IMR-90 (cell line): ENCODE data around the gene SBSN. TPM values are rescaled to one million over a fixed set of nuclear protein-coding genes. Genes with fewer than 3 reads are reported as not detected.

Source experiments
- ATAC-seq: fragments of 200-7000 bp; cut with Tn5 transposase; 2 replicates; pipeline ENCODE4 v1.9.1; 2020; ENCODE audit warnings: low read depth, mild to moderate bottlenecking, moderate library complexity
- BruUV-seq: library from RNA; stranded (reverse); fragments of 400-500 nt; replicated peaks from 2 replicates; lab custom pipeline; 2021; lab: Mats Ljungman, UMichigan
- CTCF ChIA-PET: fragments of 300-600 bp; formaldehyde crosslinking; extraction: SDS; loops from one replicate; lab custom pipeline; 2021; ENCODE audit warnings: antibody characterized with exemption; lab: Yijun Ruan, JAX
- POLR2A ChIA-PET: fragments of 300-600 bp; sonication (Branson Sonifier 250); formaldehyde crosslinking; loops from one replicate; lab custom pipeline; 2022; ENCODE audit warnings: antibody characterized with exemption; ENCODE audit not compliant: unreplicated experiment; lab: Charles Lee
- DNase-seq: peaks from one replicate; pipeline ENCODE4 v3.0.0; 2013
- H2AFZ ChIP-seq: replicated peaks from 2 replicates; pipeline ENCODE3; 2013; ENCODE audit warnings: low read length, mild to moderate bottlenecking; ENCODE audit not compliant: poor library complexity
- H2AK5ac ChIP-seq: 2 replicates; pipeline ENCODE4 v1.6.1; 2013; ENCODE audit warnings: low read depth, low read length, inconsistent platforms
- H2AK9ac ChIP-seq: replicated peaks from 2 replicates; pipeline ENCODE3; 2013; ENCODE audit warnings: mild to moderate bottlenecking, low read depth, low read length, moderate library complexity; ENCODE audit not compliant: poor library complexity
- H2BK120ac ChIP-seq: 2 replicates; pipeline ENCODE4 v1.6.1; 2013; ENCODE audit warnings: low read depth, low read length, inconsistent platforms
- H2BK15ac ChIP-seq: 3 replicates; pipeline ENCODE4 v1.6.1; 2013; ENCODE audit warnings: low read depth, low read length, inconsistent platforms
- H2BK20ac ChIP-seq: 2 replicates; pipeline ENCODE4 v1.6.1; 2013; ENCODE audit warnings: low read depth, mild to moderate bottlenecking, inconsistent platforms, low read length, moderate library complexity
- H2BK5ac ChIP-seq: 2 replicates; pipeline ENCODE4 v1.6.1; 2013; ENCODE audit warnings: mild to moderate bottlenecking, low read depth, low read length, inconsistent platforms; ENCODE audit not compliant: poor library complexity, severe bottlenecking
- H3K14ac ChIP-seq: replicated peaks from 2 replicates; pipeline ENCODE4 v1.6.1; 2013; ENCODE audit warnings: low read depth, low read length, inconsistent platforms
- H3K18ac ChIP-seq: 2 replicates; pipeline ENCODE4 v1.6.1; 2013; ENCODE audit warnings: low read depth, low read length, control low read depth
- H3K23ac ChIP-seq: 2 replicates; pipeline ENCODE4 v1.6.1; 2013; ENCODE audit warnings: low read depth, low read length, inconsistent platforms
- H3K27ac ChIP-seq: 2 replicates; pipeline ENCODE4 v1.5.1; 2013; ENCODE audit warnings: mild to moderate bottlenecking, control low read depth, low read length; ENCODE audit not compliant: insufficient read depth
- H3K27me3 ChIP-seq: 2 replicates; pipeline ENCODE4 v1.6.1; 2013; ENCODE audit warnings: low read length; ENCODE audit not compliant: control insufficient read depth, insufficient read depth
- H3K36me3 ChIP-seq: 2 replicates; pipeline ENCODE4 v1.6.1; 2013; ENCODE audit warnings: low read length, mixed read lengths; ENCODE audit not compliant: control insufficient read depth, insufficient read depth
- H3K4ac ChIP-seq: 2 replicates; pipeline ENCODE4 v1.6.1; 2013; ENCODE audit warnings: low read depth, low read length, inconsistent platforms
- H3K4me1 ChIP-seq: 2 replicates; pipeline ENCODE4 v1.6.1; 2013; ENCODE audit warnings: low read length, mixed read lengths; ENCODE audit not compliant: control insufficient read depth, insufficient read depth
- H3K4me2 ChIP-seq: 2 replicates; pipeline ENCODE4 v1.6.1; 2013; ENCODE audit warnings: low read depth, mild to moderate bottlenecking, control low read depth, low read length, moderate library complexity
- H3K4me3 ChIP-seq: 2 replicates; pipeline ENCODE4 v1.5.1; 2013; ENCODE audit warnings: low read depth, mild to moderate bottlenecking, control low read depth, low read length, moderate library complexity; ENCODE audit not compliant: insufficient read depth
- H3K56ac ChIP-seq: 2 replicates; pipeline ENCODE4 v1.6.1; 2013; ENCODE audit warnings: low read length, inconsistent platforms; ENCODE audit not compliant: insufficient read depth; ENCODE audit errors: extremely low read depth
- H3K79me1 ChIP-seq, 2 experiments: 2 replicates each; pipeline ENCODE4 v1.6.1; 2013; ENCODE audit warnings: low read length in 2 of 2, inconsistent platforms in 1 of 2, low read depth in 1 of 2
- H3K9ac ChIP-seq: 2 replicates; pipeline ENCODE4 v1.6.1; 2013; ENCODE audit warnings: low read depth, low read length, control low read depth
- H3K9me1 ChIP-seq: 2 replicates; pipeline ENCODE4 v1.6.1; 2013; ENCODE audit warnings: low read length, inconsistent platforms; ENCODE audit not compliant: insufficient read depth
- H3K9me3 ChIP-seq: 2 replicates; pipeline ENCODE4 v1.6.1; 2013; ENCODE audit warnings: low read length; ENCODE audit not compliant: control insufficient read depth, insufficient read depth
- H4K20me1 ChIP-seq: 2 replicates; pipeline ENCODE4 v1.6.1; 2013; ENCODE audit warnings: low read length, inconsistent platforms; ENCODE audit not compliant: insufficient read depth
- H4K5ac ChIP-seq: 2 replicates; pipeline ENCODE4 v1.6.1; 2013; ENCODE audit warnings: mild to moderate bottlenecking, low read depth, low read length, control low read depth
- H4K8ac ChIP-seq, 2 experiments: 2 replicates each; pipeline ENCODE4 v1.6.1; 2013; ENCODE audit warnings: low read depth in 2 of 2, low read length in 2 of 2, control low read depth in 1 of 2, inconsistent platforms in 1 of 2
- H4K91ac ChIP-seq: 2 replicates; pipeline ENCODE4 v1.6.1; 2013; ENCODE audit warnings: low read depth, low read length, inconsistent platforms; ENCODE audit not compliant: insufficient read depth
- BHLHE40 ChIP-seq: fragments of 150-350 bp; IDR thresholded peaks from 2 replicates; pipeline ENCODE4 v1.6.1; 2016; ENCODE audit warnings: mild to moderate bottlenecking, low read depth, low read length
- CEBPB ChIP-seq: IDR thresholded peaks from 2 replicates; pipeline ENCODE4 v1.6.1; 2012; ENCODE audit warnings: low read depth, low read length, improper control_type of control experiment
- FOS ChIP-seq: fragments of 150-350 bp; IDR thresholded peaks from 2 replicates; pipeline ENCODE4 v1.6.1; 2016; ENCODE audit warnings: low read depth, low read length
- MAFK ChIP-seq: IDR thresholded peaks from 2 replicates; pipeline ENCODE4 v1.6.1; 2012; ENCODE audit warnings: low read depth, low read length, improper control_type of control experiment
- MAZ ChIP-seq: IDR thresholded peaks from 2 replicates; pipeline ENCODE4 v1.6.1; 2012; ENCODE audit warnings: low read depth, mild to moderate bottlenecking, low read length, improper control_type of control experiment, moderate library complexity, borderline replicate concordance
- NFE2L2 ChIP-seq: fragments of 150-350 bp; IDR thresholded peaks from 2 replicates; pipeline ENCODE4 v1.6.1; 2016; ENCODE audit warnings: low read depth, mild to moderate bottlenecking, low read length
- POLR2A ChIP-seq: IDR thresholded peaks from 2 replicates; pipeline ENCODE4 v1.6.1; 2012; ENCODE audit warnings: mild to moderate bottlenecking, low read depth, low read length
- RCOR1 ChIP-seq: IDR thresholded peaks from 2 replicates; pipeline ENCODE4 v1.6.1; 2012; ENCODE audit warnings: mild to moderate bottlenecking, low read length, improper control_type of control experiment; ENCODE audit not compliant: insufficient replicate concordance
- RFX5 ChIP-seq: IDR thresholded peaks from 2 replicates; pipeline ENCODE4 v1.8.0; 2012; ENCODE audit warnings: low read depth, mild to moderate bottlenecking, low read length, moderate library complexity
- SMC3 ChIP-seq: fragments of 150-350 bp; IDR thresholded peaks from 2 replicates; pipeline ENCODE4 v1.6.1; 2016; ENCODE audit warnings: low read depth, mild to moderate bottlenecking, antibody characterized with exemption, low read length, moderate library complexity
- WGBS, 2 experiments: methylation state at CpG; one replicate each; pipeline versions ENCODE4 v1.1.5 to v1.1.7; 2013; ENCODE audit warnings: missing lambda C conversion rate in 2 of 2; ENCODE audit not compliant: insufficient read length in 1 of 2; ENCODE audit errors: extremely low coverage in 2 of 2; 5-methylcytosine and 5-hydroxymethylcytosine counted together
- dilution Hi-C: fragments of 300-500 bp; cut with HindIII; formaldehyde crosslinking; loops from one replicate; pipeline ENCODE4 v1.14.3; 2018; ENCODE audit warnings: low sequenced_read_pairs; ENCODE audit not compliant: unreplicated experiment
- in situ Hi-C: fragments of 300-500 bp; cut with MboI; formaldehyde crosslinking; loops from 3 replicates; pipeline ENCODE4 v1.14.3; 2019; ENCODE audit warnings: low sequenced_read_pairs, inconsistent platforms, mixed read lengths
- intact Hi-C: fragments of 100-400 bp; cut with micrococcal nuclease; formaldehyde crosslinking; loops from 2 replicates; pipeline ENCODE4 v1.10.0; 2022
- polyA plus RNA-seq, 3 experiments: library from polyadenylated mRNA; depleted of rRNA; stranded (reverse); fragments of >200 nt; gene quantifications; 2 replicates each; pipeline ENCODE4 v1.2.3, GENCODE V29; 2012; ENCODE audit warnings: low replicate concordance in 1 of 3
- total RNA-seq: library from RNA; depleted of rRNA; stranded (reverse); fragments of >200 nt; gene quantifications from 2 replicates; pipeline ENCODE4 v1.2.3, GENCODE V29; 2012
- TF ChIP-seq, protein P1 (sequence below): fragments of 150-350 bp; IDR thresholded peaks from 2 replicates; pipeline ENCODE4 v1.6.1; 2016; ENCODE audit warnings: low read depth, mild to moderate bottlenecking, low read length, moderate library complexity, borderline replicate concordance
- TF ChIP-seq, protein P2 (sequence below): fragments of 150-350 bp; IDR thresholded peaks from 2 replicates; pipeline ENCODE4 v1.6.1; 2017; ENCODE audit warnings: mild to moderate bottlenecking, antibody characterized with exemption, low read length, low read depth

Gene SBSN
- total and polyA plus RNA-seq, 2 of the 4 experiments (the other 2 are of a cell fraction) = 0.72 to 6.4 TPM

DNA sequence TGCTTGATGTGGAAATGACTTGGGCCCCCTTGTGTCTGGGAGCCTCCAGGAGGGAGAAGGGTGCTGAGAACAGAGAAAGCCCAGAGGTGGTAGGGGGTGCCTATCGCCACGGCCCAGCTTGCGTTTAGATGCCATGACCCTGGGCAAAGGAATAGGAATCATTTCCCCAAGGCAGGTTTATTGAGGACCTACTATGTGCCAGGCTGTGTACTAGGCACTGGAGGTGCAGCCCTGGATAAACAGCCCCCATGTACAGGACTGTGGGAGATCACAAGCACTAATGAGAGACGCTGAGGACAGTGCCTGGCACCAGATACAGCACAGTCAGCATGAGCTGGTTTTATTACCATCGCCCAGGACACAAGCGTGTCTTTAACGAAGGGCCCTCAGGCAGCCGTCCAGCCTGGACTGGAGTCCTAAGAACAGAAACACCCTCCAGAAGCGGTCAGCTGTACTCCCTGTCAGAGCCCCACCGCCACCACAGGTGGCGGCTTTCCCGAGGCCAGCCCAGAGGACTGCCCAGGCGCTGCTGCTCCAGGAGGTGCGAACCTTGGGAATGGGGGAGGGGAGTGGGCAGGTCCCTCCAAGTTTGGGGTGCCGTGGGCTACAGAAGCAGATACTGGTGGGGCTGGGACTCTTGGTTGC lies 21.9 kb upstream of the SBSN start (continued):
- TF ChIP-seq, protein P1, sequence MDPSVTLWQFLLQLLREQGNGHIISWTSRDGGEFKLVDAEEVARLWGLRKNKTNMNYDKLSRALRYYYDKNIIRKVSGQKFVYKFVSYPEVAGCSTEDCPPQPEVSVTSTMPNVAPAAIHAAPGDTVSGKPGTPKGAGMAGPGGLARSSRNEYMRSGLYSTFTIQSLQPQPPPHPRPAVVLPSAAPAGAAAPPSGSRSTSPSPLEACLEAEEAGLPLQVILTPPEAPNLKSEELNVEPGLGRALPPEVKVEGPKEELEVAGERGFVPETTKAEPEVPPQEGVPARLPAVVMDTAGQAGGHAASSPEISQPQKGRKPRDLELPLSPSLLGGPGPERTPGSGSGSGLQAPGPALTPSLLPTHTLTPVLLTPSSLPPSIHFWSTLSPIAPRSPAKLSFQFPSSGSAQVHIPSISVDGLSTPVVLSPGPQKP = no peak

DNA sequence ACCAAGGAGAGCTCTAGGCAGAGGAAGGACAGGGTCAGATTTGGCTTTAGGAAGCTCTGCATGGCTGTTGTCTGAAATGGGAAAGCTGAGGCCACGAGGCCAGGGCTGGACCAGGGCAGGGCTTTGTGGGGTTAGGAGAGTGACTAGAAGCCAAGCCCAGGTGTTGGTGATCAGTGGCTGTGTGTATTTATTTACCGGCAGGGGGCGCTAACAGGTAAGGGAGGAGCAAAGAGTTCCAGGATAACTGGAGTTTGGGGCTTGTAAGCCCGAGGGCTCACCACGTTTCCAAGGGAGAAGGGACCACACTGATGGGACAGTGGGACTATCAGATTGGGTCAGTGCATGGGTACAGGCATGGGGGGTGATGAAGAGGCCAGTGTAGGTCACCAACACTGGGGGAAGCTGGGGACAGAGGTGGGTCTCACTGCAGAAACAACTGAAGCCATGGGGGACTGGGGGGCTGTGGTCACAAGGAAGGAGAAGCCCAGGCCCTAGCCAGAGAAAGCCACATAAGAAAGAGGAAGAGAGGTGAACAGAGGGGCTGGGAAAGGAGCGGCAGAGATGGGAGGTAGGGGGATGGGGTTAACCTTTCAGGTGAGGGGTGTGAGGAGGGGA lies 21.2 kb upstream of the SBSN start:
- Histone ChIP-seq H3K9me3 (no peaks in the 10 kb centered on the region), H3K23ac (no peak overlapping the region), H3K36me3 (peaks cover 4% of the 10 kb centered on the region; the same call in 1 of the 2 replicates), H3K79me1 (peaks cover 25 to 36% of the 10 kb centered on the region in 2 experiments), H3K14ac (no peak overlapping the region), H2BK20ac (no peak overlapping the region), H4K20me1 (0 out of 2 replicates have a peak, but pooled peaks cover 7% of the 10 kb centered on the region), H3K9ac (no peak overlapping the region), H2AFZ (no peak overlapping the region), H2BK120ac (no peak overlapping the region), H4K91ac (no peak overlapping the region), H3K18ac (no peak overlapping the region), H3K4me3 (no peak overlapping the region), H3K27ac (no peak overlapping the region), H2AK5ac (no peak overlapping the region), H3K4me1 (peaks cover 8% of the 10 kb centered on the region), H4K8ac (no peak overlapping the region), H3K27me3 (no peaks in the 10 kb centered on the region; the same call in none of the 2 replicates), H3K9me1 (peaks cover 7% of the 10 kb centered on the region; the same call in 1 of the 2 replicates), H2BK15ac (no peak overlapping the region), H3K4ac (no peak overlapping the region), H3K56ac (no peak overlapping the region), H3K4me2 (no peak overlapping the region), H2AK9ac (no peak overlapping the region), H2BK5ac (no peak overlapping the region), H4K5ac (no peak overlapping the region)
- ATAC-seq (no peak), DNase-seq (peak; percentile 56)
- intact Hi-C loops = loop anchor here (1.0 to 5.0 kb wide), 3 partner anchors 78 to 168 kb away; partner anchors contain the start of genes RBM42 and ZBTB32
- in situ Hi-C loops = loop anchor here (5.0 kb wide), 1 partner anchor 168 kb away; the partner anchor contains the start of gene KMT2B
- 18% methylated on average over 4 of the region's 6 CpGs; no CpG with 5 or more reads in 1 of the 2 experiments for WGBS, 2 experiments
- CTCF ChIA-PET = interaction anchor here (0.6 kb wide), 1 partner anchor 140 kb away, joined by 6 read pairs; no protein-coding TSS in a partner anchor
- POLR2A ChIA-PET = no interaction called here
- BruUV-seq = no TSS peak
- dilution Hi-C loops = no loop called here
- TF ChIP-seq RCOR1 (no peak), SMC3 (peak; percentile 45), NFE2L2 (no peak), FOS (no peak), BHLHE40 (no peak), RFX5 (no peak), MAFK (no peak), MAZ (no peak), POLR2A (no peak), CEBPB (no peak)
- TF ChIP-seq, protein P1 = no peak
- TF ChIP-seq, protein P2, sequence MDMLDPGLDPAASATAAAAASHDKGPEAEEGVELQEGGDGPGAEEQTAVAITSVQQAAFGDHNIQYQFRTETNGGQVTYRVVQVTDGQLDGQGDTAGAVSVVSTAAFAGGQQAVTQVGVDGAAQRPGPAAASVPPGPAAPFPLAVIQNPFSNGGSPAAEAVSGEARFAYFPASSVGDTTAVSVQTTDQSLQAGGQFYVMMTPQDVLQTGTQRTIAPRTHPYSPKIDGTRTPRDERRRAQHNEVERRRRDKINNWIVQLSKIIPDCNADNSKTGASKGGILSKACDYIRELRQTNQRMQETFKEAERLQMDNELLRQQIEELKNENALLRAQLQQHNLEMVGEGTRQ = no peak
